Measurements from ENCODE around the gene FOXC2. TPM values are rescaled to one million over a fixed set of nuclear protein-coding genes. Genes with fewer than 3 reads are reported as not detected.

The FOXC2 gene
- total and polyA plus RNA-seq, 2 of the 13 experiments (the other 11 are each of a cell fraction or from before 2014, with no cell fraction given): not detected

DNA sequence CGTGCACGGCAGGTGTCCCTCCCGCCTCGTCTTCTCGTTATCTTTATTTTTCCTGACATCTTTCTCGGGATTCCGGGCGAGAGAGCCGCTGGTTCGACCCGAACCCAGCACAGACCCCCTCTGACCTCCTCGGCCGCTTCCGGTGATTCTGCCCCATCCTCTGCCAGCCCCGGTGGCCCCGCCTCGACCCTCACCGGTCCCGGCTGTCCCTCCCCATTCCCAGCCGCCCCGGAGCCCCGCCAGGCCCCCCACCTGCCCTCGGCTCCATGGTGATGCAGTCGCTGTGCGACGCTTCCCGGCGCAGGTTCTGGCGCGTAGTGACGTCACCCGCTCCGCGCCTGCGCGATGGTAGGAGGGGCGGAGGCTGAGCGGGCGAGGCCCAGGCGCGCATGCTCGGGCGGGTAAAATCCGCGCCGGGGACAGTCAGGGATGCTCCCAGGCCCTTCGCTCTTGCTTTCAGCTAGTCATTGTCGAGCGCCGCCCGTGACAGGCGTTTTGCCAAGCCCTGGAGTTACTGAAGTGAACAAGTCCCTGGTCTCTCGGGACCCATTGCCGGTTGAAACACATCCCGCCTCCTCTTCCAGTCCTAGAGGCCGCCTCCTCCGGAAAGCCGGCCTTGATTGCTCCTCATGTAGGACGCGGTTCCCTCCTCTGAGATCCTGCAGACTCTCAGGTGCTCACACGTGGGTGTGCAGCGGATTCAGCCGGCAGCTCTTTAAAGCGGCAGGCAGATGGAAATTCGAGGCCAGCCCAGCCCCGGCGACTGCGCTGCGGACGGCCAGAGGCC is 11.5 kb upstream of the FOXC2 start, which contains the start of gene MTHFSD (continued):
- TF ChIP-seq KIAA2018 (CRISPR knock-in tag; IDR thresholded peaks at IDR 0.05; ENCODE audit: borderline replicate concordance) (0 out of 2 replicates have a peak, but pooled peaks have one; percentile 85), FOXA3 (CRISPR knock-in tag; IDR thresholded peaks at IDR 0.05) (peak; percentile 30; the same call in 1 of the 2 replicates), ASH2L (IDR thresholded peaks at IDR 0.05; ENCODE audit: insufficient read length, low read depth, low read length) (peak; percentile 79), DPF2 (CRISPR knock-in tag; IDR thresholded peaks at IDR 0.05; ENCODE audit: borderline replicate concordance, low read depth) (no peak), NCOA1 (CRISPR knock-in tag; IDR thresholded peaks at IDR 0.05) (peak; percentile 84), TGIF2 (CRISPR knock-in tag; IDR thresholded peaks at IDR 0.05) (peak; percentile 84), NONO (IDR thresholded peaks at IDR 0.05) (no peak), NONO (CRISPR knock-in tag; conservative IDR thresholded peaks at IDR 0.05) (peak; percentile 97), ZMYM4 (CRISPR knock-in tag; IDR thresholded peaks at IDR 0.05) (peak; percentile 97), CTCF (CRISPR knock-in tag; IDR thresholded peaks at IDR 0.05) (no peak), NFIB (CRISPR knock-in tag; IDR thresholded peaks at IDR 0.05; ENCODE audit: borderline replicate concordance) (no peak), RARA (CRISPR knock-in tag; IDR thresholded peaks at IDR 0.05) (no peak; the same call in 1 of the 2 replicates), MED8 (CRISPR knock-in tag; IDR thresholded peaks at IDR 0.05; ENCODE audit: insufficient replicate concordance) (peak; percentile 81), MBNL3 (CRISPR knock-in tag; conservative IDR thresholded peaks at IDR 0.05) (no peak), ZSCAN29 (CRISPR knock-in tag; conservative IDR thresholded peaks at IDR 0.05) (0 out of 2 replicates have a peak, but pooled peaks have one; percentile 65), ZFP1 (CRISPR knock-in tag; IDR thresholded peaks at IDR 0.05) (no peak)
- TF ChIP-seq, protein P1, sequence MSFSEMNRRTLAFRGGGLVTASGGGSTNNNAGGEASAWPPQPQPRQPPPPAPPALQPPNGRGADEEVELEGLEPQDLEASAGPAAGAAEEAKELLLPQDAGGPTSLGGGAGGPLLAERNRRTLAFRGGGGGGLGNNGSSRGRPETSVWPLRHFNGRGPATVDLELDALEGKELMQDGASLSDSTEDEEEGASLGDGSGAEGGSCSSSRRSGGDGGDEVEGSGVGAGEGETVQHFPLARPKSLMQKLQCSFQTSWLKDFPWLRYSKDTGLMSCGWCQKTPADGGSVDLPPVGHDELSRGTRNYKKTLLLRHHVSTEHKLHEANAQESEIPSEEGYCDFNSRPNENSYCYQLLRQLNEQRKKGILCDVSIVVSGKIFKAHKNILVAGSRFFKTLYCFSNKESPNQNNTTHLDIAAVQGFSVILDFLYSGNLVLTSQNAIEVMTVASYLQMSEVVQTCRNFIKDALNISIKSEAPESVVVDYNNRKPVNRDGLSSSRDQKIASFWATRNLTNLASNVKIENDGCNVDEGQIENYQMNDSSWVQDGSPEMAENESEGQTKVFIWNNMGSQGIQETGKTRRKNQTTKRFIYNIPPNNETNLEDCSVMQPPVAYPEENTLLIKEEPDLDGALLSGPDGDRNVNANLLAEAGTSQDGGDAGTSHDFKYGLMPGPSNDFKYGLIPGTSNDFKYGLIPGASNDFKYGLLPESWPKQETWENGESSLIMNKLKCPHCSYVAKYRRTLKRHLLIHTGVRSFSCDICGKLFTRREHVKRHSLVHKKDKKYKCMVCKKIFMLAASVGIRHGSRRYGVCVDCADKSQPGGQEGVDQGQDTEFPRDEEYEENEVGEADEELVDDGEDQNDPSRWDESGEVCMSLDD (CRISPR knock-in tag; IDR thresholded peaks at IDR 0.05; ENCODE audit: borderline replicate concordance): no peak
